Measurements from ENCODE around the gene NMB.
"Not testable (repeated sequence)": the region's sequence is repeated elsewhere in the genome, so short reads cannot be mapped to it uniquely, and the experiment has no call there.

Gene NMB

GRCh38 chr15:84654689-84655453 is 3.1 kb downstream of the NMB start:
- peak; percentile 93 for DNase-seq

GRCh38 chr15:84653910-84654688 is 3.9 kb downstream of the NMB start, which contains the start of gene WDR73:
WDR73 (minus strand) TSS chr15:84654283; CDS start chr15:84654274, 9 bp downstream.
- DNase-seq = peak; percentile 97

GRCh38 chr15:84653584-84653909 is 4.5 kb downstream of the NMB start:
- no peak for DNase-seq

GRCh38 chr15:84649706-84650105 is 8.3 kb downstream of the NMB start:
- DNase-seq = no peak

GRCh38 chr15:84648539-84648938 is 9.5 kb downstream of the NMB start:
- no peak for DNase-seq

GRCh38 chr15:84647726-84648125 is 10.3 kb downstream of the NMB start:
- DNase-seq = no peak

- no peak for DNase-seq
These were observed 12.0 kb downstream of the NMB start for GRCh38 chr15:84645997-84646396.

- no peak for DNase-seq
These were observed 12.5 kb downstream of the NMB start for GRCh38 chr15:84645496-84645895.

GRCh38 chr15:84643838-84644237 is 14.2 kb downstream of the NMB start:
- DNase-seq = no peak

GRCh38 chr15:84642640-84643039 is 15.4 kb downstream of the NMB start:
- DNase-seq = not testable (repeated sequence)

GRCh38 chr15:84641871-84642270 is 16.1 kb downstream of the NMB start:
- not testable (repeated sequence) for DNase-seq

- peak; percentile 57 for DNase-seq
These were observed 19.9 kb downstream of the NMB start for GRCh38 chr15:84638103-84638502.

GRCh38 chr15:84634228-84634837 is 23.7 kb downstream of the NMB start:
- no peak for DNase-seq

GRCh38 chr15:84633311-84634227 is 24.4 kb downstream of the NMB start:
- peak; percentile 76 for DNase-seq

- no peak for DNase-seq
These were observed 26.2 kb downstream of the NMB start for GRCh38 chr15:84631706-84632272.

GRCh38 chr15:84629033-84629432 is 29.0 kb downstream of the NMB start:
- DNase-seq = no peak

- DNase-seq = no peak
These were observed 32.9 kb downstream of the NMB start for GRCh38 chr15:84625123-84625522.

GRCh38 chr15:84624359-84624758 is 33.6 kb downstream of the NMB start:
- DNase-seq = no peak

- no peak for DNase-seq
These were observed 36.5 kb downstream of the NMB start for GRCh38 chr15:84621358-84621979.

- no peak for DNase-seq
These were observed 37.4 kb downstream of the NMB start for GRCh38 chr15:84620626-84621025.

GRCh38 chr15:84616235-84616634 is 41.8 kb downstream of the NMB start:
- no peak for DNase-seq

- DNase-seq = no peak
These were observed 46.4 kb downstream of the NMB start for GRCh38 chr15:84611631-84612030.
